Mononuclear cell (primary cell): Measurements from ENCODE around the gene RNF113A. TPM values are rescaled to one million over a fixed set of nuclear protein-coding genes. Genes with fewer than 3 reads are reported as not detected.
"Not testable (repeated sequence)": the region's sequence is repeated elsewhere in the genome, so short reads cannot be mapped to it uniquely, and the experiment has no call there.

ENCODE experiments used
- H3K27me3 ChIP-seq: 2 replicates; pipeline ENCODE4 v1.6.0; 2011; ENCODE audit warnings: low read length, control low read depth; ENCODE audit not compliant: insufficient read depth
- H3K4me1 ChIP-seq: 2 replicates; pipeline ENCODE4 v1.5.1; 2011; ENCODE audit warnings: mild to moderate bottlenecking, low read length, control low read depth; ENCODE audit not compliant: insufficient read depth
- H3K4me3 ChIP-seq: 2 replicates; pipeline ENCODE4 v1.5.1; 2011; ENCODE audit warnings: mild to moderate bottlenecking, low read length, moderate library complexity
- H3K9me3 ChIP-seq: 2 replicates; pipeline ENCODE4 v1.5.1; 2011; ENCODE audit warnings: low read depth, mild to moderate bottlenecking, control low read depth, low read length
- total RNA-seq: library from RNA; depleted of rRNA; stranded (reverse); fragments of >200 nt; gene quantifications from one replicate; pipeline ENCODE4 v1.2.3, GENCODE V29; 2012

The RNF113A gene
- total RNA-seq, 1 donor: 25.6 TPM

- H3K9me3 ChIP-seq: no peaks in the 10 kb centered on the region
- H3K4me1 ChIP-seq: peaks cover 9% of the 10 kb centered on the region
- no peak overlapping the region for H3K4me3 ChIP-seq
- H3K27me3 ChIP-seq: no peaks in the 10 kb centered on the region
Measured at GRCh38 chrX:119878740-119879139, 7.2 kb upstream of the RNF113A start.

GRCh38 chrX:119871245-119871598, 311 bp downstream of the RNF113A start:
- no peaks in the 10 kb centered on the region for H3K27me3 ChIP-seq
- peaks cover 26% of the 10 kb centered on the region for H3K4me1 ChIP-seq
- no peaks in the 10 kb centered on the region for H3K9me3 ChIP-seq
- H3K4me3 ChIP-seq: peak overlapping the region; percentile 78

- Histone ChIP-seq H3K4me3 (peak overlapping the region; percentile 78), H3K9me3 (no peaks in the 10 kb centered on the region), H3K27me3 (no peaks in the 10 kb centered on the region), H3K4me1 (peaks cover 26% of the 10 kb centered on the region)
Measured at GRCh38 chrX:119870626-119871131, 854 bp downstream of the RNF113A start.

GRCh38 chrX:119853444-119853843, 18.1 kb downstream of the RNF113A start:
- Histone ChIP-seq H3K27me3 (no peaks in the 10 kb centered on the region), H3K4me1 (peaks cover 9% of the 10 kb centered on the region), H3K4me3 (no peak overlapping the region), H3K9me3 (no peaks in the 10 kb centered on the region)

GRCh38 chrX:119852382-119853353, 18.9 kb downstream of the RNF113A start, which contains the start of gene UPF3B:
UPF3B (minus strand) TSS chrX:119852963; CDS start chrX:119852928, 35 bp downstream.
- no peaks in the 10 kb centered on the region for H3K27me3 ChIP-seq
- peaks cover 9% of the 10 kb centered on the region for H3K4me1 ChIP-seq
- H3K9me3 ChIP-seq: no peaks in the 10 kb centered on the region
- peak within 1 kb of the TSS; percentile 79 for H3K4me3 ChIP-seq

GRCh38 chrX:119833905-119834304, 37.6 kb downstream of the RNF113A start:
- H3K4me1 ChIP-seq: no peaks in the 10 kb centered on the region
- H3K4me3 ChIP-seq: no peak overlapping the region

GRCh38 chrX:119828446-119828845, 43.1 kb downstream of the RNF113A start:
- H3K27me3 ChIP-seq: no peaks in the 10 kb centered on the region

More at GRCh38 chrX:119833905-119834304, 37.6 kb downstream of the RNF113A start:
- Histone ChIP-seq H3K27me3 (no peaks in the 10 kb centered on the region), H3K9me3 (no peaks in the 10 kb centered on the region)

GRCh38 chrX:119826399-119826959, 45.1 kb downstream of the RNF113A start:
- Histone ChIP-seq H3K9me3 (no peaks in the 10 kb centered on the region), H3K4me3 (no peak overlapping the region), H3K4me1 (no peaks in the 10 kb centered on the region), H3K27me3 (no peaks in the 10 kb centered on the region)

More at GRCh38 chrX:119828446-119828845, 43.1 kb downstream of the RNF113A start:
- Histone ChIP-seq H3K4me1 (no peaks in the 10 kb centered on the region), H3K9me3 (no peaks in the 10 kb centered on the region), H3K4me3 (no peak overlapping the region)

- not testable (repeated sequence) for H3K9me3 ChIP-seq, H3K4me1 ChIP-seq
Measured at GRCh38 chrX:119824221-119824620, 47.3 kb downstream of the RNF113A start.

GRCh38 chrX:119821703-119822102, 49.8 kb downstream of the RNF113A start:
- not testable (repeated sequence) for H3K4me3 ChIP-seq, H3K27me3 ChIP-seq, H3K4me1 ChIP-seq, H3K9me3 ChIP-seq

More at GRCh38 chrX:119824221-119824620, 47.3 kb downstream of the RNF113A start:
- H3K4me3 ChIP-seq, H3K27me3 ChIP-seq: not testable (repeated sequence)

Other genes with a start within 250 kb of the RNF113A start
- gene SEPTIN6, start 178.6 kb downstream of the RNF113A start, total RNA-seq: 141 TPM
- gene SOWAHD, start 113.1 kb downstream of the RNF113A start, total RNA-seq: 0.42 TPM
- gene RPL39, start 80.1 kb downstream of the RNF113A start, total RNA-seq: 6,218 TPM
- 2.3 TPM for gene UPF3B, start 18.8 kb downstream of the RNF113A start, total RNA-seq
- gene NDUFA1, start 99 bp upstream of the RNF113A start, total RNA-seq: 41.3 TPM
- not detected for gene AKAP14, start 24.2 kb upstream of the RNF113A start, total RNA-seq
- 9.0 TPM for gene NKAP, start 72.0 kb upstream of the RNF113A start, total RNA-seq
- under 0.01 TPM for gene RHOXF2B, start 206.0 kb upstream of the RNF113A start, total RNA-seq
- gene RHOXF1, start 244.2 kb upstream of the RNF113A start, total RNA-seq: 0.21 TPM